ENCODE measurements around the gene RTP1. TPM values are rescaled to one million over a fixed set of nuclear protein-coding genes. Genes with fewer than 3 reads are reported as not detected.
"Not testable (repeated sequence)": the region's sequence is repeated elsewhere in the genome, so short reads cannot be mapped to it uniquely, and the experiment has no call there.

RTP1 gene
- total RNA-seq, 1 donor from 2014 or later: not detected

DNA sequence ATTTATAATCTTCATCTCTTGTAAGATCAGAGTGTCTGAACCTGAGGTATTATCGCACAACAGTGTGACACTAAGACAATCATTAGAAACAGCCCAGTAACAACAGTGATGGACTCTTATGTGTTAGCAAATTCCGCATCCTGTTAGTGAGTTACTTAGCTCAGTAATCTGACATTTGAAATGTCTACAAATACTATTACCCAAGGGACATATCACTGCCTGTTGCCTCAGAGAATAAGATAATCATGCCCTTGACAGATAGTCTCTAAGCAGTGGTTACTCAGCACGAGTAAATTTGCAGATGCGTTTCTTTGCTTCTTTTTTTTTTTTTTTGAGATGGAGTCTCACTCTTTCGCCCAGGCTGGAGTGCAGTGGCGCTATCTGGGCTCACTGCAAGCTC is 13.4 kb upstream of the RTP1 start:
- Mint-ChIP-seq H3K36me3 (ENCODE audit: low read depth) (no peaks in the 10 kb centered on the region), H3K27me3 (peaks cover 27% of the 10 kb centered on the region), H3K4me1 (no peaks in the 10 kb centered on the region), H3K27ac (no peak overlapping the region), H3K4me3 (no peak overlapping the region), H3K9me3 (peaks cover 6% of the 10 kb centered on the region)
- intact Hi-C loops (cut with micrococcal nuclease): no loop called here
- no peak for DNase-seq

DNA sequence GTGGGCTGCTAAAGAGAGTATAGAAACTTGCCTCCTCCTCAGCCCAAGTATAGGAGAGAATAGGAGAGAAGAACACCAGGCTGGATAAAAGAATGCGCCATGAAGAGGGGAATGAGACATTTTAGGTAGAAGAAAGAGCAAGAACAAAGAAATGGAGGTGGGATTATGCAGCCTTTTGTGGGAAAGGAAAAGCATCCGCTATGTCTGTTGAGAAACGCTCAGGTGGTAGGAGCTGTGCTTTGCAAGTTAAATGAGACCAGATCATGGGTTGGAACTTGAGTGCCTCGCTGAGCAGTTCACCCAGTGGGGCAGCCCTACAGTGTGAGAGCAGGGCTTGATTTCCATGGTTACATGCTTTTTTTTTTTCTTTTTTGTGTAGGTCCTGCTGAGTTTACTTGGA is 11.5 kb upstream of the RTP1 start:
- Mint-ChIP-seq H3K27ac (no peak overlapping the region), H3K27me3 (peaks cover 37% of the 10 kb centered on the region), H3K9me3 (peaks cover 6% of the 10 kb centered on the region), H3K4me3 (no peak overlapping the region), H3K4me1 (no peaks in the 10 kb centered on the region), H3K36me3 (ENCODE audit: low read depth) (no peaks in the 10 kb centered on the region)
- DNase-seq: no peak
- intact Hi-C loops (cut with micrococcal nuclease): no loop called here

DNA sequence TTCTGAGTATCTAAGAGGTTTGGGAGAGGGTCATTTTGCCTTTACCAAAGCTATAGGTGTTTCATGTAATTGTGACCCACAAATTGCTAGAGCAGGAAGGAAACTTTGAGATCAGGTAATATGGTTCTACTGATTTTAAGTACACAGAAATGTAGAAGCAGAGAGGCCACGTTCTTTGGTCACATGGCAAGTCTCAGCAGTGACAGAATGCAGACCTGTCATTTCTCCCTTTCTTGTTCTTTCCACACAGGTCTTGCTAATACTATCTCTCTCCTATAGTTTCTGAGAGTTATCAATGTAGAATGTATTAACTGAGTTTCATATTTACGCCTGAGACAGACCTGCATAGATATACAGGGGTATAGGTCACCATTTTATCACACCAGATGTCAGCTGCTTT is 10.9 kb upstream of the RTP1 start:
- intact Hi-C loops (cut with micrococcal nuclease): no loop called here
- H3K4me1 Mint-ChIP-seq: no peaks in the 10 kb centered on the region
- H3K36me3 Mint-ChIP-seq (ENCODE audit: low read depth): no peaks in the 10 kb centered on the region
- peaks cover 41% of the 10 kb centered on the region for H3K27me3 Mint-ChIP-seq
- no peak overlapping the region for H3K4me3 Mint-ChIP-seq
- DNase-seq: no peak
- H3K9me3 Mint-ChIP-seq: peaks cover 6% of the 10 kb centered on the region
- no peak overlapping the region for H3K27ac Mint-ChIP-seq

DNA sequence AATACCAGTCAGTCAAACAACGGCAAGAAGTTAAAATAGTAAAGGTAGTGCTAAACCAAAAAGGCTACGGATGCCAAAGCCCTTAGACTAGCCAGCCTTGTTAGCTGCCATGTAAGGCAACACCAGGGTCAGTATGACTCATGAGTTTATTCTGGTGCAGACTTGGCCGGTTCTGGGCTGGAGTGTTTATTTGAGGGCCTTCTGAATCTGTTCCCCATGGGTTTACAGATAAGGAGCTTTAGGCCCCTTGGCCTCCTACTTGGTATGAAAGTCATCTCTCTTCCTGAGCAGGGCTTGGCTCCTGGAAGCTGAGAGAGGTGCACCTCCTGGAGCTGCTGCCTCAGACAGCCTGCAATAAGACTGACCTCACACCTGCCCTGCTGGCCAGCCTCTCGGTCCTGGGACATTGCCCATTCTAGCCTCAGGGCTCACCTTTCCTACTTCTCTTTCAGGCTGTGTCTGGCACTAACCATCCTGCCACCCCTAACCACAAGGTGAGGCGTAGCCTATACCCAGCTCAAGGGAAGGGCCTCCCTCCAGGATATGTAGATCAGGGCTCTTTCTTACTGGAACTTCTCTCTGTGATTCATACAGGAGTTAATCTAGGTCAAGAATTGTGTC is 10.4 kb upstream of the RTP1 start:
- Mint-ChIP-seq H3K4me1 (no peaks in the 10 kb centered on the region), H3K27ac (no peak overlapping the region), H3K27me3 (peaks cover 43% of the 10 kb centered on the region), H3K36me3 (ENCODE audit: low read depth) (no peaks in the 10 kb centered on the region), H3K9me3 (peaks cover 6% of the 10 kb centered on the region), H3K4me3 (no peak overlapping the region)
- DNase-seq: no peak
- intact Hi-C loops (cut with micrococcal nuclease): no loop called here

DNA sequence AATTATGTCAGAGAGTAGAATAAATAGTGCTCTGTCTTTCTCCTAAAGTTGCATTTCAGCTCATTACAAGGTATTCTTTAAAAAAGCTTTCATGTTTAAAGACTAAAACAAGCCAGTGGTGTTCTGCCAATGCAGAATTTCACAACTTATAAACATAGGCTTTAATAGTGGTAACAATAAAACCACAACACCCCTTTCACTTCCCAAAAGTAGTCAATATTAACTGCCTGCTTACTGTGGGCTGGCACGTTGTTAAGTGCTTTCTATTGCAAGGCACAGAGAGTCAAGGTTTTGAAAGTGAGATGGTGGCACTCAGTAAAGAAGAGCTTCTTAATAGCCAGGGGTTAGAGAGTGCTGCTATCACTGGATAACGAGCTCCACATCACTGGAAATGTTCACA is 8.4 kb upstream of the RTP1 start:
- Mint-ChIP-seq H3K27ac (no peak overlapping the region), H3K36me3 (ENCODE audit: low read depth) (no peaks in the 10 kb centered on the region), H3K4me3 (no peak overlapping the region), H3K9me3 (peaks cover 6% of the 10 kb centered on the region), H3K27me3 (peaks cover 55% of the 10 kb centered on the region), H3K4me1 (no peaks in the 10 kb centered on the region)
- DNase-seq: no peak
- intact Hi-C loops (cut with micrococcal nuclease): no loop called here

DNA sequence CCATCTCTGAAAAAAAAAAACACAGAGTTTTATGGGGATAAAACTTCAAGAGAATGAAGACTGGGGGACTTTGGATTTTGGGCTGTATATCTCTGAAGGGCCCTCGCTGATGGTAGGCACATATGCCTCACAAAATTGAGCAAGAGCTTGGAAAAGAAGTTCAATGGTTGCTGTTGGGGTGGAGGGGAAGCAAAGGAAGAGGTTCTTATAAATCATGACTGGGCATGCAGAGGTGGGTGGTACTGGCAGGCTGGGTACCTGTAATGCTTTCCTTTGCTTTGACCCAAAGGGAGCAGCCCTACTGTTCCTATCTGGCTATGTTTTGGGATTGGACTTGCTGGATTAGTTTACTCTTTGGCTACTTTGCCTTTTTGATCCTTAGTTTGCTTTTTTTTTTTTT is 6.0 kb upstream of the RTP1 start:
- no peaks in the 10 kb centered on the region for H3K4me1 Mint-ChIP-seq
- H3K27ac Mint-ChIP-seq: no peak overlapping the region
- intact Hi-C loops (cut with micrococcal nuclease): no loop called here

DNA sequence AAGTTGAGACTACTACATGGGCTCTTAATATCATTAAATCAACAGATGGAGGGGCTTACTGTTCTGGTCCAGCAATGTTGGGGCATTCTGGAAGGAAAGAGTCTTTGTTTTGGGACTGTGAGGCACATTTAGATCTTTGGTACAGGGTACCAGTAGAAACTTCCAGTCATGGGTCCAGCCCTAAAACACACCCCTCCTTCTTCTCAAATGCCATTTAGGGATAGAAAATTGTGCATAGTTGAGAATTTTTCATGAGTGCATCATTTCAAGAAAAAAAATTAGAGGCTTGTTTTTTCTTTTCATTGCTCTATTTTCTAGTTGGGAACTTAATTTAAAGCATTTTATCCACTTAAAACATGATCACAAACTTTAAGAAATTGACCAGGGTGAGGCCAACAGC is 4.1 kb upstream of the RTP1 start:
- no peak for DNase-seq
- H3K36me3 Mint-ChIP-seq (ENCODE audit: low read depth): no peaks in the 10 kb centered on the region
- intact Hi-C loops (cut with micrococcal nuclease): no loop called here
- H3K9me3 Mint-ChIP-seq: peaks cover under 1% of the 10 kb centered on the region
- no peaks in the 10 kb centered on the region for H3K4me1 Mint-ChIP-seq
- no peak overlapping the region for H3K27ac Mint-ChIP-seq
- peaks cover 41% of the 10 kb centered on the region for H3K27me3 Mint-ChIP-seq
- no peak overlapping the region for H3K4me3 Mint-ChIP-seq

More for the DNA sequence above, 6.0 kb upstream of the RTP1 start:
- H3K9me3 Mint-ChIP-seq: peaks cover 6% of the 10 kb centered on the region
- DNase-seq: no peak
- no peak overlapping the region for H3K4me3 Mint-ChIP-seq
- H3K27me3 Mint-ChIP-seq: peaks cover 54% of the 10 kb centered on the region
- H3K36me3 Mint-ChIP-seq (ENCODE audit: low read depth): no peaks in the 10 kb centered on the region

DNA sequence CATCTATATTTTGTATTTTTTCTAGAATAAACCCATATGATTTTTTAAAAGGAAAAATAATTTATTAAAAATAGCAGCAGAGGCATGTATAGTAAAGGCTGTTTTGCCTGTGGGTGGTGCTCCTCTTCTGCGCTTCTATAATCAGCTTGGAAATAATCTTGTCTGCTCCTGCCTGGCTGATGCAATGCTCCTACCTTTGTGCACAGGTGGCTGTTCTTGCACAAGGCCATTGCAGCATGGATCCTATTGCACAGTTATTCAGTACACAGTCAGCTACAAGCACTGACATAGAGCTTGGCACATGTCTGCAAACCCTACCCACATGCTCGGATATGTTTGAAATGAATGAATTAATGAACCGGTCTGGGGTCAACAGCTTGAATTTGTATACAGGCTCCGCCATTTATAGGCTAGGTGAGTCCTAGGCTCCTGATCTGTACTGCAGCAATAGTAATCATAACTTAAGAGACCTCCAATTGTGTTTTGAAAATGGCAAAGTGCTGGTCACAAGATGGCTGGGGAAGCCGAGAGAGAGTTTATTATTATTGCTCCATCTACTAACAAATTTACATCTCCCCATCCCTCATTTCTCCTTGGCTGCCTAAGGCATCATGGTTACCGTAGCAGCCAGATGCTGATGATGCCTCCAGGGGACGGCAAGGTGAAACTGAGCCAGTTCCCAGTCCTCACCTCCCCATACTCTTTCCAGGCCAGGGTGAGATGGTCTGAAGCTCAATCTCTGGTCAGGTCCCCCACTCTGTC is 532 bp upstream of the RTP1 start:
- no peak for DNase-seq
- intact Hi-C loops (cut with micrococcal nuclease): no loop called here
- Mint-ChIP-seq H3K27me3 (peaks cover 19% of the 10 kb centered on the region), H3K4me3 (no peak overlapping the region), H3K27ac (no peak overlapping the region), H3K4me1 (no peaks in the 10 kb centered on the region), H3K36me3 (ENCODE audit: low read depth) (no peaks in the 10 kb centered on the region), H3K9me3 (no peaks in the 10 kb centered on the region)

DNA sequence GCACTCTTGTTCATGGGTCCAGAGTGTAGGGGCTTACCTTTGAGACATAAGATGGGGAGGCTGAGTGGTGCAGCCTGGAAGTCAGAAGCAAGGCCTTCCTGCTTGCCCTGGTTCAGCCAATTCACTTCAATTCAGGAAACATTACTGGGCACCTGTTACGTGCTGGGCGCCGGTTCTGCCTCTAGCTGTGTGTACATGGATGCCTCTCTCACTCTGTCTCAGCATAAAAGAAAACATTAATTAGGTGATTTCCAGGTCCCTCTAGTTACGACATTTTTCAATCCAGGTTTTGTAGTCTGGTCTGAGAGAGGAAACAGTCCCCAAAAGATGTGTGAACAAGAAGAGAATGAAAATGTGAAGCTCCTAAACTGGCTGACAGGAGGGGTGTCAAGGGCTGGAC is 1.2 kb downstream of the RTP1 start:
- peaks cover 25% of the 10 kb centered on the region for H3K27me3 Mint-ChIP-seq
- H3K4me3 Mint-ChIP-seq: no peak overlapping the region
- H3K4me1 Mint-ChIP-seq: no peaks in the 10 kb centered on the region
- DNase-seq: no peak
- no peak overlapping the region for H3K27ac Mint-ChIP-seq
- H3K9me3 Mint-ChIP-seq: no peaks in the 10 kb centered on the region
- H3K36me3 Mint-ChIP-seq (ENCODE audit: low read depth): no peaks in the 10 kb centered on the region
- intact Hi-C loops (cut with micrococcal nuclease): no loop called here

DNA sequence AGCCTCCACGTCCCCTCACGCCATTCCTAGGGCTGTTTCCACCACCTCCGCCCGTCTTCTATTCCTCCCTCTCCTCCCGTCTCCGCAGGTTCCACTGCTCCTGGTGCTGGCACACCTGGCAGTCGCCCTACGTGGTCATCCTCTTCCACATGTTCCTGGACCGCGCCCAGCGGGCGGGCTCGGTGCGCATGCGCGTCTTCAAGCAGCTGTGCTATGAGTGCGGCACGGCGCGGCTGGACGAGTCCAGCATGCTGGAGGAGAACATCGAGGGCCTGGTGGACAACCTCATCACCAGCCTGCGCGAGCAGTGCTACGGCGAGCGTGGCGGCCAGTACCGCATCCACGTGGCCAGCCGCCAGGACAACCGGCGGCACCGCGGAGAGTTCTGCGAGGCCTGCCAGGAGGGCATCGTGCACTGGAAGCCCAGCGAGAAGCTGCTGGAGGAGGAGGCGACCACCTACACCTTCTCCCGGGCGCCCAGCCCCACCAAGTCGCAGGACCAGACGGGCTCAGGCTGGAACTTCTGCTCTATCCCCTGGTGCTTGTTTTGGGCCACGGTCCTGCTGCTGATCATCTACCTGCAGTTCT is 2.3 kb downstream of the RTP1 start:
- H3K9me3 Mint-ChIP-seq; H3K4me1 Mint-ChIP-seq; intact Hi-C loops (cut with micrococcal nuclease); H3K36me3 Mint-ChIP-seq (ENCODE audit: low read depth); H3K4me3 Mint-ChIP-seq; DNase-seq; H3K27ac Mint-ChIP-seq: not testable (repeated sequence)
- peaks cover 21% of the 10 kb centered on the region for H3K27me3 Mint-ChIP-seq

DNA sequence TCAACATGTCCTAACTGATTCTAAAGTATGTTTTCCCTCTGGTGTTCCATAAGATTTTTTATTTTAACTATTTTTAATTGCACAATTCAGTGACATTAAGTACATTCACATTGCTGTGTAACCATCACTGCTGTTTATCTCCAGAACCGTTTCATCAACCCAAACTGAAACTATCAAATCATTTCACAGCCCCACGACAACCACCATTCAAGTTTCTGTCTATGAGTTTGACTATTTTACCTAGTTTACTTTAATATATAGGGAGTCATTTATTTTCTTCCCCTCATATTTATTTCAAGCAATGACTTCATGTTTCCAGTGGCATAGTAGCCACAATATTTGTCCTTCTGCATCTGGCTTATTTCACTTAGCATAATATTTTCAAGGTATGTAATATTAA is 8.4 kb downstream of the RTP1 start:
- intact Hi-C loops (cut with micrococcal nuclease): no loop called here
- Mint-ChIP-seq H3K4me3 (no peak overlapping the region), H3K27ac (no peak overlapping the region), H3K4me1 (no peaks in the 10 kb centered on the region), H3K27me3 (peaks cover 37% of the 10 kb centered on the region), H3K36me3 (ENCODE audit: low read depth) (no peaks in the 10 kb centered on the region), H3K9me3 (no peaks in the 10 kb centered on the region)
- no peak for DNase-seq

DNA sequence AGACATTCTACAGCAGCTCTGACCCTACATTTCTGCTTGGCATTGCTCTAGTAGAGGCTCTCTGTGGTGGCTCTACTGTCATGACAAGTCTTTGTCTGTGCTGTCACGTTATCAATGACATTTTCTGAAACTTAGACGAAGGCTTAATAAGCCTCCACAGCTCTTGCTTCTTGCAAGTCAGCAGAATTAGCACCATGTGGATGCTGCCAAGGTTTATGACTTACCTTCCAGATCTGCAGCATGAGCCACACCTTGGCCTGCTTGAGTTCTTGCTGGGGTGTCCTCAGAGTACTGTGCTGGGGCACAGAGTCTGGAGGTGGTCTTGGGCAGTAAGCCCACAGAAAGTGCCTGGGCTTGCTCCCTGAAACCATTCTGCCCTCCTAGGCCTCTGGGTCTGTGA is 9.8 kb downstream of the RTP1 start:
- Mint-ChIP-seq H3K36me3 (ENCODE audit: low read depth) (no peaks in the 10 kb centered on the region), H3K27ac (no peak overlapping the region), H3K4me3 (no peak overlapping the region), H3K27me3 (peaks cover 37% of the 10 kb centered on the region), H3K4me1 (no peaks in the 10 kb centered on the region), H3K9me3 (no peaks in the 10 kb centered on the region)
- DNase-seq: no peak
- intact Hi-C loops (cut with micrococcal nuclease): no loop called here

DNA sequence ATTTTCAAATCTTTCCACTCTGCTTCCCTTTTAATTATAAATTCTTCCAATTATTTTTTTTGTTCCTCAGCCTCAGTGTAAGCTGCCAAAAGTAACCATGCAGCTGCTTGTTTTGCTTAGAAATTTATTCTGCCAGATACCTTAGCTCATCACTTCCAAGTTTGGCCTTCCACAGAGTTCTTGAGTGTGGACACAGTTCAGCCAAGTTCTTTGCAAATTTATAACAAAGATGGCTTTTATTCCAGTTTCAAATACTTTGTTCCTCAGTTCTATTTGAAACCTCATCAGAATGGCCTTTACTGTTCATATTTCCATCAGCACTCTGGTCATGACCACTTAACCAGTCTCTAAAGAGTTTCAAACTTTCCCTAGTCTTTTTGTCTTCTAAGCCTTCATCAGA is 10.3 kb downstream of the RTP1 start:
- Mint-ChIP-seq H3K4me3 (no peak overlapping the region), H3K27ac (no peak overlapping the region), H3K36me3 (ENCODE audit: low read depth) (no peaks in the 10 kb centered on the region), H3K9me3 (no peaks in the 10 kb centered on the region), H3K27me3 (peaks cover 31% of the 10 kb centered on the region), H3K4me1 (no peaks in the 10 kb centered on the region)
- intact Hi-C loops (cut with micrococcal nuclease): no loop called here
- DNase-seq: no peak

DNA sequence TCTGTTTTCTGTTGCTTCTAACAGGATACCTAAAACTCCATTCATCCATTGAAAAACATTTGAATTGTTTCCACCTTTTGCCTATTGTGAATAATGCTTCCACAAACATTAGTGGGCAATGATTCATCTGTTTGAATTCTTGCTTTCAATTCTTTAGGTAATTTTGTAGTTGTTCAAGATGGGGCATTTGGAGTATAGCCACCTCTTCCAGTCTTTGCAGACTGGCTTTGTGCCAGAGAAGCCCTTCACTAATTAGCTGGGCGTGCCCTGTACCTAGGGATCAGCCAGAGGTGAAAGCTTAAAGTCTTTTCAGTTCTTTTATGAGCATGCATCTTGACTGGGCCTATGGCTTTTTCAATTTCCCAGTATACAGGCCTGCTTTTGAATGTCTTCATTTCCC is 10.9 kb downstream of the RTP1 start:
- intact Hi-C loops (cut with micrococcal nuclease): no loop called here
- Mint-ChIP-seq H3K36me3 (ENCODE audit: low read depth) (no peaks in the 10 kb centered on the region), H3K27me3 (peaks cover 26% of the 10 kb centered on the region), H3K4me3 (no peak overlapping the region), H3K4me1 (no peaks in the 10 kb centered on the region), H3K27ac (no peak overlapping the region), H3K9me3 (no peaks in the 10 kb centered on the region)
- no peak for DNase-seq

All from activated CD4-positive, alpha-beta T cell treated with anti-CD3 and anti-CD28 coated beads, Interleukin-2, amount 10 ng/mL, durations not matched to agents 24 days and 14 days (primary cell).